H9 (cell line): ENCODE data around the gene KRTAP10-10. TPM values are rescaled to one million over a fixed set of nuclear protein-coding genes. Genes with fewer than 3 reads are reported as not detected.

Experiments
- DNase-seq: peaks from one replicate; pipeline ENCODE4 v3.0.0-alpha.2; 2017
- H2AFZ ChIP-seq: one replicate; pipeline ENCODE4 v1.6.1; 2013; ENCODE audit warnings: mild to moderate bottlenecking, low read length, control low read depth, moderate library complexity
- H2AK5ac ChIP-seq: 2 replicates; pipeline ENCODE4 v1.6.1; 2013; ENCODE audit warnings: low read length, control low read depth, mixed read lengths; ENCODE audit not compliant: insufficient read length
- H2BK120ac ChIP-seq: one replicate; pipeline ENCODE4 v1.6.1; 2013; ENCODE audit warnings: low read depth, mild to moderate bottlenecking, low read length, control low read depth, inconsistent platforms; ENCODE audit not compliant: poor library complexity, severe bottlenecking
- H2BK12ac ChIP-seq: 2 replicates; pipeline ENCODE4 v1.6.1; 2013; ENCODE audit warnings: low read length, control low read depth, mixed read lengths, low read depth; ENCODE audit not compliant: insufficient read length
- H2BK15ac ChIP-seq: 2 replicates; pipeline ENCODE4 v1.6.1; 2013; ENCODE audit warnings: low read depth, low read length, control low read depth
- H2BK20ac ChIP-seq: one replicate; pipeline ENCODE4 v1.6.1; 2013; ENCODE audit warnings: low read depth, mild to moderate bottlenecking, low read length, control low read depth, inconsistent platforms; ENCODE audit not compliant: poor library complexity, severe bottlenecking
- H2BK5ac ChIP-seq: 2 replicates; pipeline ENCODE4 v1.6.1; 2013; ENCODE audit warnings: low read length, control low read depth, mixed read lengths; ENCODE audit not compliant: insufficient read length
- H3K14ac ChIP-seq: 2 replicates; pipeline ENCODE4 v1.6.1; 2013; ENCODE audit warnings: low read length, control low read depth; ENCODE audit not compliant: insufficient read depth
- H3K18ac ChIP-seq: 2 replicates; pipeline ENCODE4 v1.6.1; 2013; ENCODE audit warnings: low read depth, mild to moderate bottlenecking, mixed read lengths, low read length, control low read depth; ENCODE audit not compliant: insufficient read length
- H3K23ac ChIP-seq: 2 replicates; pipeline ENCODE4 v1.6.1; 2013; ENCODE audit warnings: low read length, control low read depth, mixed read lengths, low read depth; ENCODE audit not compliant: insufficient read length
- H3K23me2 ChIP-seq: 2 replicates; pipeline ENCODE4 v1.6.1; 2013; ENCODE audit warnings: low read depth, mild to moderate bottlenecking, mixed read lengths, low read length, control low read depth; ENCODE audit not compliant: insufficient read length, poor library complexity, severe bottlenecking
- H3K27ac ChIP-seq: 2 replicates; pipeline ENCODE4 v1.5.1; 2013; ENCODE audit warnings: low read length, control low read depth, mixed read lengths, low read depth; ENCODE audit not compliant: insufficient read length
- H3K27me3 ChIP-seq: 2 replicates; pipeline ENCODE4 v1.6.1; 2013; ENCODE audit warnings: low read length, control low read depth, inconsistent platforms; ENCODE audit not compliant: insufficient read depth
- H3K4ac ChIP-seq: 2 replicates; pipeline ENCODE4 v1.6.1; 2013; ENCODE audit warnings: low read depth, mild to moderate bottlenecking, control low read depth, inconsistent platforms, low read length, moderate library complexity
- H3K4me1 ChIP-seq: 2 replicates; pipeline ENCODE4 v1.6.1; 2013; ENCODE audit warnings: low read length, control low read depth, inconsistent platforms; ENCODE audit not compliant: insufficient read depth
- H3K4me2 ChIP-seq: 2 replicates; pipeline ENCODE4 v1.6.1; 2013; ENCODE audit warnings: low read length, control low read depth, mixed read lengths; ENCODE audit not compliant: insufficient read length, insufficient read depth
- H3K56ac ChIP-seq: 2 replicates; pipeline ENCODE4 v1.6.1; 2013; ENCODE audit warnings: low read depth, mild to moderate bottlenecking, mixed read lengths, low read length, control low read depth; ENCODE audit not compliant: insufficient read length
- H3K79me1 ChIP-seq: 2 replicates; pipeline ENCODE4 v1.6.1; 2013; ENCODE audit warnings: low read depth, mild to moderate bottlenecking, moderate library complexity, low read length, control low read depth, inconsistent platforms; ENCODE audit not compliant: insufficient read depth, poor library complexity, severe bottlenecking
- H3K79me2 ChIP-seq: 2 replicates; pipeline ENCODE4 v1.6.1; 2013; ENCODE audit warnings: low read length, control low read depth, inconsistent platforms; ENCODE audit not compliant: insufficient read depth
- H3K9ac ChIP-seq: 2 replicates; pipeline ENCODE4 v1.6.1; 2013; ENCODE audit warnings: low read length, control low read depth, mixed read lengths; ENCODE audit not compliant: insufficient read length; ENCODE audit errors: extremely low read depth
- H3K9me3 ChIP-seq: one replicate; pipeline ENCODE4 v1.6.1; 2013; ENCODE audit warnings: low read depth, low read length, inconsistent platforms; ENCODE audit not compliant: control insufficient read depth
- H3T11ph ChIP-seq: one replicate; pipeline ENCODE4 v1.6.1; 2013; ENCODE audit warnings: mild to moderate bottlenecking, low read length, control low read depth, inconsistent platforms
- H4K20me1 ChIP-seq: one replicate; pipeline ENCODE4 v1.6.1; 2013; ENCODE audit not compliant: control insufficient read depth, insufficient read length, insufficient read depth
- H4K5ac ChIP-seq: 2 replicates; pipeline ENCODE4 v1.6.1; 2013; ENCODE audit warnings: low read depth, mild to moderate bottlenecking, mixed read lengths, low read length, control low read depth; ENCODE audit not compliant: insufficient read length
- H4K8ac ChIP-seq: replicated peaks from 2 replicates; pipeline ENCODE4 v1.6.1; 2013; ENCODE audit warnings: low read length, control low read depth, mixed read lengths, low read depth; ENCODE audit not compliant: insufficient read length
- H4K91ac ChIP-seq: 2 replicates; pipeline ENCODE4 v1.6.1; 2013; ENCODE audit warnings: low read depth, mild to moderate bottlenecking, moderate library complexity, mixed read lengths, low read length, control low read depth; ENCODE audit not compliant: insufficient read length
- H3K27ac Mint-ChIP-seq, 3 experiments: 2 replicates in 2 of 3; 3 replicates in 1 of 3; pipeline ENCODE4 v1.8.0; 2020 to 2021; ENCODE audit warnings: mixed read lengths in 3 of 3, mild to moderate bottlenecking in 1 of 3, moderate library complexity in 1 of 3
- H3K27me3 Mint-ChIP-seq: 2 replicates; pipeline ENCODE4 v1.8.0; 2021; ENCODE audit warnings: low read depth, mild to moderate bottlenecking, moderate library complexity, mixed read lengths
- H3K36me3 Mint-ChIP-seq, 3 experiments: 2 replicates in 2 of 3; 3 replicates in 1 of 3; pipeline ENCODE4 v1.8.0; 2020 to 2021; ENCODE audit warnings: low read depth in 3 of 3, mixed read lengths in 3 of 3; ENCODE audit not compliant: insufficient read depth in 1 of 3
- H3K4me1 Mint-ChIP-seq, 2 experiments: 2 replicates each; pipeline ENCODE4 v1.8.0; 2020; ENCODE audit warnings: mixed read lengths in 2 of 2
- H3K4me3 Mint-ChIP-seq, 2 experiments: 2 replicates in 1 of 2; 3 replicates in 1 of 2; pipeline ENCODE4 v1.8.0; 2020 to 2021; ENCODE audit warnings: mild to moderate bottlenecking in 2 of 2, mixed read lengths in 2 of 2, moderate library complexity in 1 of 2
- H3K9me3 Mint-ChIP-seq, 2 experiments: 2 replicates in 1 of 2; 3 replicates in 1 of 2; pipeline ENCODE4 v1.8.0; 2020; ENCODE audit warnings: mild to moderate bottlenecking in 2 of 2, mixed read lengths in 2 of 2, moderate library complexity in 1 of 2
- CTCF ChIP-seq: fragments of 200-600 bp; sonication (generic); conservative IDR thresholded peaks from 3 replicates; pipeline ENCODE4 v1.8.0; 2021; ENCODE audit warnings: antibody characterized with exemption, mild to moderate bottlenecking
- WGBS: extraction: QIAGEN DNeasy Blood & Tissue Kit; methylation state at CpG from one replicate; pipeline ENCODE4 v1.1.7; 2013; ENCODE audit warnings: missing lambda C conversion rate, low lambda C conversion rate, mixed read lengths; ENCODE audit not compliant: insufficient read length; ENCODE audit errors: extremely low coverage; 5-methylcytosine and 5-hydroxymethylcytosine counted together
- total RNA-seq: library from RNA; stranded (reverse); gene quantifications from 2 replicates; pipeline ENCODE4 v1.2.1, GENCODE V29; 2021

KRTAP10-10 gene
- total RNA-seq, 1 experiment from 2014 or later, result not detected

DNA sequence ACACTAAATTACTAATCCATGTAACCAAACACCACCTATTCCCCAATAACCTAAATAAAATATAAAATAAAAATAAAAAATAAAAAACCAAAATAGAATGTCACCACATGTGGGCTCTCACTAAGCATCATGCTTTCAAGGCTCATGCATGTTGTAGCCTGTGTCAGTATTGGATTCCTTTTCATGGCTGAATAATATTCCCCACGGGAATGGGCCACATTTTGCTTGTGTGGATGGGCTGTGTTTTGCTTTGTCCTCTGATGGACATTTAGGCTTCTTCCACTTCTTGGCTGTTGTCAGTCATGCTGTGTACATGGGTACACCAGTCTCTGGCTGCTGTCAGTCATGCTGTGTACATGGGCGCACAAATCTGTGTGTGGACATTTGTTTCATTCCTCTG lies 48.1 kb upstream of the KRTAP10-10 start:
- WGBS, result no CpG with 5 or more reads among the region's 2 CpGs

More for the DNA sequence above, 48.1 kb upstream of the KRTAP10-10 start:
- H2BK20ac ChIP-seq, result no peak overlapping the region
- H3T11ph ChIP-seq, result no peak overlapping the region
- H2AK5ac ChIP-seq, result no peak overlapping the region
- H3K4ac ChIP-seq, result no peak overlapping the region
- H4K91ac ChIP-seq, result no peak overlapping the region
- H3K56ac ChIP-seq, result no peak overlapping the region
- no peak for TF ChIP-seq CTCF
- H3K27me3 Mint-ChIP-seq, result peaks cover 7% of the 10 kb centered on the region; the same call in 1 of the 2 replicates
- H3K9ac ChIP-seq, result no peak overlapping the region
- H2BK120ac ChIP-seq, result no peak overlapping the region
- peaks cover 26 to 27% of the 10 kb centered on the region in 2 experiments for H3K4me1 Mint-ChIP-seq
- no peak overlapping the region for H3K27ac ChIP-seq
- no peaks in the 10 kb centered on the region for H4K20me1 ChIP-seq
- no peaks in the 10 kb centered on the region for H3K23me2 ChIP-seq
- H4K8ac ChIP-seq, result no peak overlapping the region
- H3K36me3 Mint-ChIP-seq, result no peaks in the 10 kb centered on the region
- H3K4me3 Mint-ChIP-seq, result no peak overlapping the region
- H3K9me3 Mint-ChIP-seq, result peaks cover 0 to 3% of the 10 kb centered on the region in 2 experiments; a peak in 2 of 5 replicates
- no peaks in the 10 kb centered on the region; the same call in 1 of the 2 replicates for H3K4me1 ChIP-seq
- H2AFZ ChIP-seq, result no peak overlapping the region
- no peak for DNase-seq
- no peak overlapping the region for H4K5ac ChIP-seq
- H3K14ac ChIP-seq, result no peak overlapping the region
- H2BK15ac ChIP-seq, result no peak overlapping the region
- no peaks in the 10 kb centered on the region for H3K79me2 ChIP-seq
- no peak overlapping the region for H2BK12ac ChIP-seq
- no peak overlapping the region for H3K18ac ChIP-seq
- no peak overlapping the region for H3K23ac ChIP-seq
- no peak overlapping the region for H2BK5ac ChIP-seq
- no peak overlapping the region for H3K4me2 ChIP-seq
- H3K79me1 ChIP-seq, result no peaks in the 10 kb centered on the region
- no peaks in the 10 kb centered on the region for H3K27me3 ChIP-seq
- H3K9me3 ChIP-seq, result no peaks in the 10 kb centered on the region
- H3K27ac Mint-ChIP-seq, result no peak overlapping the region
